ACHN (cell line): ENCODE data around the gene MAP2.

Experiments
- DNase-seq: peaks from one replicate; pipeline ENCODE4 v3.0.0-alpha.2; 2015
- in situ Hi-C: cut with HindIII; loops from 2 replicates; pipeline ENCODE4 v1.10.0; 2017; ENCODE audit warnings: low sequenced_read_pairs, low pct_ligation_motif_present, low pct_unique_long_range_greater_than_20kb

Gene MAP2

DNA sequence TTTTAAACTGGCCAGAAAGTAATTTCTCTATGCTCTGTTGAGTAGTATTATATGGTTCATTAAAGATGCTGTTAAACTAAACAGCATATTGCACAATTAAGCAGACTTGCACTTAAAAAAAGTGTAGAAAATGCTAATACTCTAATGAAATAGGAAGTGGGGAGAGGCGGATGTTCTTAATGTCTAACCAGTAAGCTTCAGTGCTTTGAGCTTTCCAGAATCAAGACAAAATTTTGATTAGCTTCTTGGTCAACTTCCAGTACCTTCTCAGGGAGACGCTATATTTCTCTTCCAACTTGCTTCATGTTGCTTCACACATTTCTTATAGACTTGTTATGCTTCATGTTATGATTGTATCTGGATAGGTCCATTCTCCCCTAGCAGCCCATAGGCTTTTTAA is 89.1 kb downstream of the MAP2 start:
- DNase-seq = no peak

GRCh38 chr2:209517436-209517835 is 93.6 kb downstream of the MAP2 start:
- in situ Hi-C loops = no loop called here

More for the DNA sequence above, 89.1 kb downstream of the MAP2 start:
- in situ Hi-C loops = no loop called here

DNA sequence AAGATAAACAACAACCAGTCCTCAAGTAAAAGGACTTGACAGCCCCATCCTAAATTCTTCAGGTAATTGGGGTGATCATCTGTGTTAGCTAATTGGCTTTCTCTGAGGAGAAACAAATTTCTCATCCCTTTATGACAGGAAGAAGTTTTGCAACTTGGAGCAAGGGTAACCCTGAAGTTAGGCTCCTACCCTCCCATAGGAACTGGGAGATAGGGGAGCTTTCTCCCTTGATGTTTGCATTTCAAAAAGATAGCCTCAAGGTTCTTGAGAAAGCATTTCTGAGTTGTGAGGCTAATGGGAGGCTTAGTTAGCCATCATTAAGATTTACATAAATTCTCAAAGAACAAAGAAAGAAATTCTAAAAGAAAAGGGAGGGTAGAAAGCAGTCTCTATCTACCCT is 95.4 kb downstream of the MAP2 start:
- DNase-seq = no peak
- in situ Hi-C loops = no loop called here

More at GRCh38 chr2:209517436-209517835, 93.6 kb downstream of the MAP2 start:
- DNase-seq = no peak

DNA sequence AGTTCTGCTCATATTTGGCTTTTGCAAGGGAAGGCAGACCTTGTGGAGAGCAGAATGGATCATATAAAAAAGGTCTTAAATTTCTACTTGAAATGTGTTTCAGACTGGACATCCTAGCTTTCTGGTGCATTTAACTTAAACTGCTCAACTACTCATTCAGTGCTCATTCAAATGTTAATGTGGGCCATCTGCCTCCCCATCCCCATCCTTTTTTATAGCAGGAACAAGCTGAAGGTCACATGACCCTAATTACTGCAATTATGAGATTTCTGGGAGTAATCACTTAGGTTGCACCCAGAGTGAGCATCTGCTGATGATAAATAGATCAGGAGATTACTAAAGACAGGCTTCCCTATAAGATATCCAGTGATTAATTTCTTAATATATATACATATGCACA is 96.1 kb downstream of the MAP2 start:
- in situ Hi-C loops = no loop called here

GRCh38 chr2:209523041-209523740 is 99.3 kb downstream of the MAP2 start:
- DNase-seq = no peak
- in situ Hi-C loops = no loop called here

More for the DNA sequence above, 96.1 kb downstream of the MAP2 start:
- DNase-seq = no peak

DNA sequence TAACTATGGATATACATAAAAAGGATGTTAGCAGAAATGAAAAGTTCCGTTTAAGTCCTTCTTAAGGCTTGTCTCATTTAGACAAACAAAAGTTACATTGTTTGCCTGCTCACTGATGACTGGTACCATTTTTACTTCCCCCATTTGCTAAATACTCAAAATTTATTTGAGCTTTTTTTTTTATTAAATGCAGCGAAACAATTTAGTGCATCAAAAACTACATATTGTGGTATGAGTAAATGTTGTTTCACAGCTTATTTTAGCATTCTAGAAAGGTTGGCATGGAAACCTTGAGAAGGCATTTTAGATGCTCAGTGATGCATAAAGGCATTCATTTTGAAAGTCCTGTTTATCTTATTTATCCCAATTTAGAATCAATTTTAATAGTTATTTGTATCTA is 100.0 kb downstream of the MAP2 start:
- DNase-seq = peak; percentile 12
- in situ Hi-C loops = no loop called here

DNA sequence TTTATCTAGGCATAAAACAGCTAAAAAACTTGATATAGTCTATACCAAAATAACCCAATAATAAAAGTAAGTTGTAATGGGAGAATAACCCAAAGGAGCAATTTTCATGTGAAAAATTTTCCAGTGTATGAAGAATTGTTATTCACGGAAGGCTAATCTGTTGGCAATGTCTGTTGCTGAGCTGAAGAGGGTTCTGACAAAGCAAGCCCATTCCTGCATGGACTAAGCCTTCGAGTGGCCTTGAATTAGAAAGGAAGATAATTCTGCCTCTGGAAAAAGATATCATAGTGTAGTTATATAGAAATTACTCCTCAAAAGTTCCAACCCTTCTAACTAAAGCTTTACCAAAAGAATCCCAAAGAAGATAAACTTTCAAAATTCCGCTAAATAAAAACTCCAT is 101.5 kb downstream of the MAP2 start:
- no peak for DNase-seq
- in situ Hi-C loops = no loop called here

DNA sequence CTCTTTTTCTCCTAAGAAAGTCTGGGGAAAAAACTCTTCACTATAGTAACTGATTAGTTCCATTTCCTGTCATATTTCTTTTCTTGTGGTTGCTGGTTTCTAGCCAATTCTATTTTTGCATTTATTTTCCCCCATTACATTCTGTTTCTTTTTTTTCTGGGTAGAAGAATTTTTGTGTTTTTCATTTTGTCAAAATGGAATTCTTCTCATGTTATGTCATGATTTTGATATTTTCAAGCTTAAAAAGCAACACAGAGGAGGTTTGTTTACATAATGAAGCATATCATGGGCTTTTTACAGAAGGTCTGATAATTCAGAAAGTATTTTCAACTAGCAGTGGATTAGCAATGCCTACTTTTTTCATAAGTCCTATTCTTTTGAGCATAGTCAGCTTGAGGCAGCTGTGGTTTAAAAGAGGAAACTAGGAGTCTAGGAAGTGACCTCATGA is 102.0 kb downstream of the MAP2 start:
- in situ Hi-C loops = no loop called here
- DNase-seq = peak; percentile 31

DNA sequence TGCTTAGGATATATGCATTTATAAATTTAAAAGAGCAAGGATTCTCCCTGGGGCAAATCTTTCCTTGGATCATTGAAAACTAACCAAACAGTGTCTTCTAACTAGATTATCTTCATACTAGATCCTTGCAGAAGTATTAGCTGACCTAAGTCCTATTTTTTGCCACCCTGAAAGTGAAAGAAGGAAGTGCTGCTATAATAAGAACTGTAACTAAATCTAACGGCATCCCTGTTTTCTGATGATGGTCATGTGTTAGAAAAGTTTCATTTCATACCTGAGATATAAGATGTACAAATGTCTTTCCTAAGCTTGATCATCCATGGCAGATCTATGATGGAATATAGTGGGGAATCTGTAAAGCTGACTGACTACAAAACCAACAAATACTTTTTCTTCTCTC is 102.7 kb downstream of the MAP2 start:
- no peak for DNase-seq
- in situ Hi-C loops = no loop called here

DNA sequence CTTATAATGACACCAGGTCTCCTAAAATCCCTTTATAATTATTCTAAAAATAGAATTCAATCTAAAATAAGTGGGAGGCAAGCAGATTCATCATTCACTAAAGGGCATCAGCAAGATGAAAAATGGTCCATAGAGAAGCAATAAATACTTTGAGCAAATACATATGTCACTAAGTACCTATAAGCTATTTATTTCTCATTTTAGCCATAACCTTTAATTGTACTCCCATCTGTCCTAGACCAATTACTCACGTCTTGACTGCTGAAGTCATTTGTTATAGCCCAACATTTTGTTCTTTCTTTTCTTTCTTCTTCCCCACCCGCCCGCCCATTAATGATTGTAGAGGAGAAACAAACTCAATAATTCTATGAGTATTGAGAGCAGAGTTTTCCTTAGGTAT is 105.7 kb downstream of the MAP2 start:
- DNase-seq = no peak
- in situ Hi-C loops = no loop called here

- DNase-seq = no peak
- in situ Hi-C loops = no loop called here
Observed at GRCh38 chr2:209532321-209532720, 108.5 kb downstream of the MAP2 start.

GRCh38 chr2:209533391-209533790 is 109.5 kb downstream of the MAP2 start:
- no peak for DNase-seq
- in situ Hi-C loops = no loop called here

DNA sequence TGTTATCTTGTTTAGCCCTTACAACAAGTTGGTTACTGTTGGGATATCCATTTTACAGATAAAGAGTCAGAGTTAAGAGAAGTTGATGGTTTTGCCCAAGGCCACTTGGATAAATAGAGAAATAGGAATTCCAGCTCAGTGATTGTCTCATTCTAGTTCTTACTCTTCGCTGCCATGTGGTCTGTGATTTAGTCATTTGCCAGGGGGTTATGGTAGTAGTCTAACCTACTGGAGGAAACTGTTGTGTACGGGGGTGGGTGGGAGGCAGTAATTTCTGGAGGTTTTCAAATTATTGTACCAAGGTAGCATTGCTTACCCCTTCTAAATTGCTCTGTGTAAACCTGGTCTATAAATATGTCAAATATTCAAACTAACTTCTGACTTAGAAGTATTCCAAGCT is 110.4 kb downstream of the MAP2 start:
- in situ Hi-C loops = no loop called here
- DNase-seq = no peak

DNA sequence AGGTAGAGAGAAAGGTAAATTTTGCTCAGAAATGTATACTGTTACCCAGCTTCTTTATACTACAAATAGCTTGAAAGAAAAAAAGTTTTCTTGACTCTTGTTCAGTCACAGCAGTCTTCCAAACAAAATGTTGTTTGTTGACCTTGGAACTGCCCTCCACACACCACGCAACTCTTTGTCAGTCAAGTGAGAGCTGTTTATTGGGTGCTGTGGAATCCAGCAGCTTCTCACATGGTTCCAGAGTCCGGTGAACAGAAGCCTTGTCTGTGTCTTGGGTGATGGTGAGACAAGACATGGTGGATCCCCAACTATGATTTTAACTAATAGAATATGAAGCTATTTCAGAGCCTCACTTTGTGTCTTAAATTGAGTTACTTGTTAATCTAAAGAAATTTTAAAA is 112.5 kb downstream of the MAP2 start:
- no peak for DNase-seq
- in situ Hi-C loops = no loop called here

- DNase-seq = no peak
- in situ Hi-C loops = no loop called here
Observed at GRCh38 chr2:209547726-209548125, 123.9 kb downstream of the MAP2 start.

DNA sequence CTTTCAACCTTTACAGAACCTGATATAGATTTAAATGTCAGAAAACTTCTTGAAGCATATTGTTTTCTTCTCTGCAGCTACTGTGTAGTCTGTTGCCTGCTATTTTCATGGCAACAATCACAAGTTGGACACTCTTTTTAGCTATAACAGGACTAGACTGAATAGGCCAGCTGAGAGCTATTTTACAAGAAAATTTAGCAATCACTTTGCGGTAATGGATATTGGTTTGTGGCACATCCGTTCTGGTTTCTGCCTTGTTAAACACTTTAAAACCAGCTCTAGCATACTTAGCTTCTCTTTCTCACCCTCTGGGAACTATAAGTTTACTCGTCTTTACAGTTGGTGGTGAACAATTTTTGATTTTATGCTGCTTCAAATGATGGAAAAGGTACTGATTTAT is 125.7 kb downstream of the MAP2 start:
- no peak for DNase-seq
- in situ Hi-C loops = no loop called here

GRCh38 chr2:209553913-209554312 is 130.1 kb downstream of the MAP2 start:
- DNase-seq = no peak
- in situ Hi-C loops = no loop called here

GRCh38 chr2:209556354-209556961 is 132.6 kb downstream of the MAP2 start:
- in situ Hi-C loops = no loop called here

DNA sequence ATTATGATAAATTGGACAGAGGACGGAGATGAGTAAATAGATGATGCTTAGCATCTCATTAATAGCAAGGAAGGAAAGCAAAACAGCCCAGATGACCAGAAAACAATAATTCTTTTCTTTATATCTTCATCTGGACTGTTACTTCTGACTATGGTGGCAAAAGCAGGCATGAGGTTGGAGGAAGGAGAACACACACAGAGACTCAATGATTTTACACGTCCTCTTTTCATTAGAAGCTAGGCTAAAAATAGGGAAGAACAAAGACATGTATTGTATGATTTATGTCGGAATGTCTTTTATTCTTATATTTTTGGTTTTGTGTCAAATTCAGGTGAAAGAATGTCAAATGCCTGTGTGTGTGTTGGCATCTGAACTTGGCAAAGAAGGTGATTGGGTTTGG is 137.1 kb downstream of the MAP2 start:
- DNase-seq = no peak
- in situ Hi-C loops = no loop called here

More at GRCh38 chr2:209556354-209556961, 132.6 kb downstream of the MAP2 start:
- peak; percentile 70 for DNase-seq

- DNase-seq = no peak
- in situ Hi-C loops = no loop called here
Observed at GRCh38 chr2:209563453-209563852, 139.6 kb downstream of the MAP2 start.
